Endothelial cell (in vitro differentiated cells): Measurements from ENCODE around the gene OR7A5. TPM values are rescaled to one million over a fixed set of nuclear protein-coding genes. Genes with fewer than 3 reads are reported as not detected.

Source experiments
- DNase-seq: peaks from one replicate; pipeline ENCODE4 v3.0.0; 2021; ENCODE audit warnings: low spot score
- H3K27ac Mint-ChIP-seq: one replicate; pipeline ENCODE4 v1.8.0; 2021; ENCODE audit warnings: mixed read lengths, inconsistent platforms; ENCODE audit not compliant: unreplicated experiment
- H3K27me3 Mint-ChIP-seq: one replicate; pipeline ENCODE4 v1.8.0; 2021; ENCODE audit warnings: mild to moderate bottlenecking, moderate library complexity, mixed read lengths, inconsistent platforms; ENCODE audit not compliant: unreplicated experiment
- H3K36me3 Mint-ChIP-seq: one replicate; pipeline ENCODE4 v1.8.0; 2021; ENCODE audit warnings: mild to moderate bottlenecking, low read depth, mixed read lengths, inconsistent platforms; ENCODE audit not compliant: unreplicated experiment
- H3K4me1 Mint-ChIP-seq: one replicate; pipeline ENCODE4 v1.8.0; 2021; ENCODE audit warnings: mild to moderate bottlenecking, mixed read lengths, inconsistent platforms; ENCODE audit not compliant: unreplicated experiment
- H3K4me3 Mint-ChIP-seq: one replicate; pipeline ENCODE4 v1.8.0; 2021; ENCODE audit warnings: mild to moderate bottlenecking, mixed read lengths, inconsistent platforms; ENCODE audit not compliant: unreplicated experiment
- H3K9me3 Mint-ChIP-seq: one replicate; pipeline ENCODE4 v1.8.0; 2021; ENCODE audit warnings: mixed read lengths, inconsistent platforms; ENCODE audit not compliant: unreplicated experiment
- CTCF ChIP-seq: fragments of 200-600 bp; sonication (generic); IDR thresholded peaks from one replicate; pipeline ENCODE4 v1.5.0; 2021; ENCODE audit warnings: antibody characterized with exemption; ENCODE audit not compliant: unreplicated experiment
- total RNA-seq: library from RNA; stranded (reverse); fragmentation: NEBNext Ultra II Directional; extraction: Animal tissue kit (Norgen Biotek cat#: 25700); gene quantifications from one replicate; pipeline ENCODE4 v1.2.1, GENCODE V29; 2021; ENCODE audit not compliant: unreplicated experiment

Gene OR7A5
- total RNA-seq, 1 donor from 2014 or later: not detected

- Mint-ChIP-seq H3K36me3 (no peaks in the 10 kb centered on the region), H3K9me3 (peaks cover 11% of the 10 kb centered on the region), H3K4me1 (no peaks in the 10 kb centered on the region), H3K27me3 (peaks cover 3% of the 10 kb centered on the region), H3K27ac (no peak overlapping the region), H3K4me3 (no peak overlapping the region)
- no peak for TF ChIP-seq CTCF
- no peak for DNase-seq
These were observed 13.0 kb downstream of the OR7A5 start for GRCh38 chr19:14821937-14822336.

- Mint-ChIP-seq H3K4me1 (no peaks in the 10 kb centered on the region), H3K27ac (no peak overlapping the region), H3K4me3 (no peak overlapping the region), H3K27me3 (peaks cover 2% of the 10 kb centered on the region), H3K9me3 (peaks cover 7% of the 10 kb centered on the region), H3K36me3 (no peaks in the 10 kb centered on the region)
- DNase-seq: no peak
- no peak for TF ChIP-seq CTCF
These were observed 16.4 kb downstream of the OR7A5 start for GRCh38 chr19:14818588-14818987.

GRCh38 chr19:14817052-14817451 lies 17.9 kb downstream of the OR7A5 start:
- no peaks in the 10 kb centered on the region for H3K36me3 Mint-ChIP-seq
- DNase-seq: no peak
- no peak overlapping the region for H3K27ac Mint-ChIP-seq
- H3K4me3 Mint-ChIP-seq: no peak overlapping the region
- TF ChIP-seq CTCF: no peak
- H3K27me3 Mint-ChIP-seq: no peaks in the 10 kb centered on the region
- H3K4me1 Mint-ChIP-seq: no peaks in the 10 kb centered on the region
- peaks cover 7% of the 10 kb centered on the region for H3K9me3 Mint-ChIP-seq

- Mint-ChIP-seq H3K27ac (no peak overlapping the region), H3K27me3 (no peaks in the 10 kb centered on the region), H3K4me3 (no peak overlapping the region), H3K9me3 (peaks cover 7% of the 10 kb centered on the region), H3K36me3 (no peaks in the 10 kb centered on the region), H3K4me1 (no peaks in the 10 kb centered on the region)
- no peak for DNase-seq
- no peak for TF ChIP-seq CTCF
These were observed 19.9 kb downstream of the OR7A5 start for GRCh38 chr19:14814982-14815652.

GRCh38 chr19:14809272-14810057 lies 25.5 kb downstream of the OR7A5 start:
- no peak for DNase-seq
- no peak overlapping the region for H3K27ac Mint-ChIP-seq
- H3K9me3 Mint-ChIP-seq: no peaks in the 10 kb centered on the region
- H3K36me3 Mint-ChIP-seq: no peaks in the 10 kb centered on the region
- H3K4me3 Mint-ChIP-seq: no peak overlapping the region
- no peaks in the 10 kb centered on the region for H3K4me1 Mint-ChIP-seq
- H3K27me3 Mint-ChIP-seq: no peaks in the 10 kb centered on the region
- no peak for TF ChIP-seq CTCF
